Aorta (tissue), 5 donors: ENCODE measurements around the gene PPP4R3C. TPM values are rescaled to one million over a fixed set of nuclear protein-coding genes. Genes with fewer than 3 reads are reported as not detected.
"Not testable (repeated sequence)": the region's sequence is repeated elsewhere in the genome, so short reads cannot be mapped to it uniquely, and the experiment has no call there.

Source experiments
- ATAC-seq: fragments of 200-7000 bp; cut with Tn5 transposase; one replicate; pipeline ENCODE4 v1.9.1; 2022; ENCODE audit warnings: moderate library complexity; ENCODE audit not compliant: low FRiP score
- DNase-seq, 2 donors: peaks; one replicate each; pipeline ENCODE4 v3.0.0-alpha.2; 2020
- H3K27ac ChIP-seq, 2 donors: one replicate each; pipeline ENCODE4 v1.5.1; 2013; ENCODE audit warnings: low read length in 2 of 2, mild to moderate bottlenecking in 2 of 2, moderate library complexity in 2 of 2, control low read depth in 1 of 2, inconsistent platforms in 1 of 2, low read depth in 1 of 2
- H3K27me3 ChIP-seq, 2 donors: one replicate each; pipeline ENCODE4 v1.6.1; 2013; ENCODE audit warnings: control low read depth in 1 of 2, low read length in 1 of 2, mild to moderate bottlenecking in 1 of 2, moderate library complexity in 1 of 2; ENCODE audit not compliant: insufficient read depth in 2 of 2, control insufficient read depth in 1 of 2
- H3K36me3 ChIP-seq, 2 donors: one replicate each; pipeline ENCODE4 v1.6.1; 2013; ENCODE audit warnings: control low read depth in 1 of 2, low read length in 1 of 2, mild to moderate bottlenecking in 1 of 2; ENCODE audit not compliant: insufficient read depth in 2 of 2, control insufficient read depth in 1 of 2
- H3K4me1 ChIP-seq, 2 donors: one replicate each; pipeline ENCODE4 v1.6.1; 2013; ENCODE audit warnings: low read length in 2 of 2, control low read depth in 1 of 2, mild to moderate bottlenecking in 1 of 2, moderate library complexity in 1 of 2; ENCODE audit not compliant: insufficient read depth in 2 of 2, control insufficient read depth in 1 of 2
- H3K4me3 ChIP-seq, 2 donors: one replicate each; pipeline ENCODE4 v1.5.1; 2013; ENCODE audit warnings: low read length in 2 of 2, control low read depth in 1 of 2, mild to moderate bottlenecking in 1 of 2
- H3K9me3 ChIP-seq: one replicate; pipeline ENCODE4 v1.6.1; 2013; ENCODE audit warnings: mild to moderate bottlenecking, low read length; ENCODE audit not compliant: control insufficient read depth
- WGBS, 2 donors: extraction: QIAGEN DNeasy Blood & Tissue Kit; methylation state at CpG; one replicate each; pipeline ENCODE4 v1.1.7; 2013; 5-methylcytosine and 5-hydroxymethylcytosine counted together
- intact Hi-C, 2 donors: fragments of 100-400 bp; cut with DNase I; formaldehyde crosslinking; loops; one replicate each; pipeline versions ENCODE4 v1.14.2 to v1.15.0; 2022
- long read RNA-seq, 2 donors: library from polyadenylated mRNA; unstranded; transcript quantifications; one replicate each; pipeline ENCODE4 v2.0.0, GENCODE V29; 2020 to 2021
- polyA plus RNA-seq, 2 donors: library from polyadenylated mRNA; stranded (reverse); fragments of 200-250 nt; gene quantifications; one replicate each; pipeline ENCODE4 v1.2.3, GENCODE V29; 2013
- total RNA-seq, 2 donors: library from RNA; stranded (reverse); fragmentation: NEBNext Ultra II Directional; extraction: Animal tissue kit (Norgen Biotek cat#: 25700); gene quantifications; one replicate each; pipeline ENCODE4 v1.2.1, GENCODE V29; 2021
- donor health status: healthy with polysubstance abuse.
- donor health status: Bipolar disorder and iron deficiency.
- donor health status: DM: no; HTN: no; CAD: no.
- donor health status: DM: no; HTN: no; CAD: no.
- donor health status: DM: yes; HTN: yes; CAD: no.

PPP4R3C gene
- total RNA-seq = not detected
- polyA plus RNA-seq = not detected
- long read RNA-seq, donor 1 = 0 reads
- long read RNA-seq, donor 2 = 0 reads

- no peak within 1 kb of the TSS for H3K27ac ChIP-seq
- WGBS, 2 donors = 87 to 95% methylated on average over 14 of the region's 14 CpGs
- no peaks in the 10 kb centered on the region for H3K36me3 ChIP-seq
- H3K4me1 ChIP-seq = no peaks in the 10 kb centered on the region
- intact Hi-C loops = no loop called here
- no peaks in the 10 kb centered on the region for H3K27me3 ChIP-seq
- no peak within 1 kb of the TSS for H3K4me3 ChIP-seq
- H3K9me3 ChIP-seq = no peaks in the 10 kb centered on the region
- no peak for ATAC-seq
- no peak for DNase-seq
Measured at GRCh38 chrX:27463187-27463586, at the start of gene PPP4R3C. PPP4R3C (minus strand) TSS chrX:27463341; CDS start chrX:27463296, 45 bp downstream.

DNA sequence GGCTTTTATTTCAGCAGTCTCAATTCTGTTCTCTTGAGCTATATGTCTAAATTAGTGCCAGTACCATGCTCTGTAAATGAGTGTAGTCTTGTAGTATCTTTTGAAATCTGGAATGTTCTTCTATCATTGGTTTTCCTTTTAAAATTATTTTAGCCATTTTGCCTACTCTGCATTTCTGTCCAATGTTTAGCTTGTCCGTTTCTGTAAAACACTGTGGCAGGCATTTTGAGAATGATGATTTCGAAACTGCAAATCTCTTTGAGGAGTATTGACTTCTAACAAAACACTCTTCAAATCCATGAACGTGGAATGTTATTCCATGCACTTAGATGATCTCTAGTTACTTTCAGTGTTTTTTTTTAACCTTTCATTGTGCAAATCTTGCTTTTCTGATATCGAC, 28.3 kb upstream of the PPP4R3C start:
- intact Hi-C loops = no loop called here
- H3K36me3 ChIP-seq = no peaks in the 10 kb centered on the region
- 60 to 69% methylated on average over 4 of the region's 4 CpGs for WGBS, 2 donors
- no peaks in the 10 kb centered on the region for H3K9me3 ChIP-seq
- DNase-seq = no peak
- H3K27me3 ChIP-seq = no peaks in the 10 kb centered on the region
- H3K4me3 ChIP-seq = no peak overlapping the region
- no peaks in the 10 kb centered on the region for H3K4me1 ChIP-seq
- ATAC-seq = no peak
- no peak overlapping the region for H3K27ac ChIP-seq

GRCh38 chrX:27466051-27466450, 2.9 kb upstream of the PPP4R3C start:
- Histone ChIP-seq H3K36me3 (no peaks in the 10 kb centered on the region), H3K27me3 (no peaks in the 10 kb centered on the region), H3K27ac (no peak overlapping the region), H3K4me1 (no peaks in the 10 kb centered on the region), H3K4me3 (no peak overlapping the region), H3K9me3 (no peaks in the 10 kb centered on the region)
- WGBS, 2 donors = 15 to 26% methylated on average over 1 of the region's 1 CpG
- DNase-seq (no peak), ATAC-seq (no peak)
- intact Hi-C loops = no loop called here

DNA sequence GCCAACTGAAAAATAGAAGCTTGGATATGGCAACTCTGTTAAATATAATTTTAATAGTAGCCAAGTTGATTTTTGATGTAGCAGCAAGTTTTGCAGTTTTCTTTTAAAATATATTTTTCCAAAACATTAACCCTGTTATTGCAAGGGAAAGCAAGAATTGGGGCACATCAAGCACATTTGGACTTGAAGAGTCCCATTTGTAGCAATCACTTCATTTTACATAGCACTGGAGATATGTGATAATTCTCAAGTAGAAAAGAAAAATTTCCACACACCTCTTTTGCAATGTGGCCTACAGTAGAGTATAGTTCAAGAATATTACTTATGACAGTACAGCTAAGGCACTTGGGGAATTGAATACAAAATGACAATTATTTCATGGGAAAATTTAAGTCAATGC, 1.9 kb upstream of the PPP4R3C start:
- DNase-seq = no peak

DNA sequence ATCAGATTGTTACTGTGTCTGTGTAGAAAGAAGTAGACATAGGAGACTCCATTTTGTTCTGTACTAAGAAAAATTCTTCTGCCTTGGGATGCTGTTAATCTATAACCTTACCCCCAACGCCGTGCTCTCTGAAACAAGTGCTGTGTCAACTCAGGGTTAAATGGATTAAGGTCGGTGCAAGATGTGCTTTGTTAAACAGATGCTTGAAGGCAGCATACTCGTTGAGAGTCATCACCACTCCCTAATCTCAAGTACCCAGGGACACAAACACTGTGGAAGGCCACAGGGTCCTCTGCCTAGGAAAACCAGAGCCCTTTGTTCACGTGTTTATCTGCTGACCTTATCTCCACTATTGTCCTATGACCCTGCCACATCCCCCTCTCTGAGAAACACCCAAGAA, 4.0 kb downstream of the PPP4R3C start:
- H3K4me1 ChIP-seq, H3K36me3 ChIP-seq, H3K27ac ChIP-seq, ATAC-seq, intact Hi-C loops, H3K9me3 ChIP-seq, H3K4me3 ChIP-seq, H3K27me3 ChIP-seq, DNase-seq: not testable (repeated sequence)
- WGBS, 2 donors = 80 to 84% methylated on average over 5 of the region's 5 CpGs

More for the DNA sequence above, 1.9 kb upstream of the PPP4R3C start:
- H3K4me1 ChIP-seq = no peaks in the 10 kb centered on the region
- H3K9me3 ChIP-seq = no peaks in the 10 kb centered on the region
- H3K27ac ChIP-seq = no peak overlapping the region
- ATAC-seq = no peak
- no peaks in the 10 kb centered on the region for H3K36me3 ChIP-seq
- intact Hi-C loops = no loop called here
- H3K27me3 ChIP-seq = no peaks in the 10 kb centered on the region
- no peak overlapping the region for H3K4me3 ChIP-seq

DNA sequence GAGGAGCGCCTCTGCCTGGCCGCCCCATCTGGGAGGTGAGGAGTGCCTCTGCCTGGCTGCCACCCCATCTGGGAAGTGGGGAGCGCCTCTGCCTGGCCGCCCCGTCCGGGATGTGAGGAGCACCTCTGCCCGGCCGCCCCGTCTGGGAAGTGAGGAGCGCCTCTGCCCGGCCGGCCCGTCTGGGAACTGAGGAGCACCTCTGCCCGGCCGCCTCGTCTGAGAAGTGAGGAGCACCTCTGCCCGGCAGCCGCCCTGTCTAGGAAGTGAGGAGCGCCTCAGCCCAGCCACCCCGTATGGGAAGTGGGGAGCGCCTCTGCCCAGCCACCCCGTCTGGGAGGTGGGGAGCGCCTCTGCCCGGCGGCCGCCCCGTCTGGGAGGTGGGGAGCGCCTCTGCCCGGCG, 4.6 kb downstream of the PPP4R3C start:
- H3K4me3 ChIP-seq, H3K9me3 ChIP-seq, ATAC-seq, H3K36me3 ChIP-seq, H3K4me1 ChIP-seq, H3K27me3 ChIP-seq, intact Hi-C loops, DNase-seq, H3K27ac ChIP-seq: not testable (repeated sequence)
- WGBS, 2 donors = 89 to 98% methylated on average over 22 to 30 of the region's 30 CpGs

GRCh38 chrX:27451324-27451723, 11.8 kb downstream of the PPP4R3C start:
- intact Hi-C loops = no loop called here
- no peaks in the 10 kb centered on the region for H3K4me1 ChIP-seq

GRCh38 chrX:27446423-27446822, 16.7 kb downstream of the PPP4R3C start:
- ATAC-seq (no peak), DNase-seq (no peak)
- intact Hi-C loops = no loop called here
- no peaks in the 10 kb centered on the region for H3K27me3 ChIP-seq
- 47 to 50% methylated on average over 1 of the region's 1 CpG for WGBS, 2 donors
- H3K9me3 ChIP-seq = no peaks in the 10 kb centered on the region
- no peak overlapping the region for H3K27ac ChIP-seq
- H3K4me1 ChIP-seq = no peaks in the 10 kb centered on the region
- no peaks in the 10 kb centered on the region for H3K36me3 ChIP-seq
- H3K4me3 ChIP-seq = no peak overlapping the region

More at GRCh38 chrX:27451324-27451723, 11.8 kb downstream of the PPP4R3C start:
- H3K9me3 ChIP-seq = no peaks in the 10 kb centered on the region
- DNase-seq = no peak
- no peaks in the 10 kb centered on the region for H3K36me3 ChIP-seq
- H3K27me3 ChIP-seq = no peaks in the 10 kb centered on the region
- no peak for ATAC-seq
- H3K27ac ChIP-seq = no peak overlapping the region
- H3K4me3 ChIP-seq = no peak overlapping the region

DNA sequence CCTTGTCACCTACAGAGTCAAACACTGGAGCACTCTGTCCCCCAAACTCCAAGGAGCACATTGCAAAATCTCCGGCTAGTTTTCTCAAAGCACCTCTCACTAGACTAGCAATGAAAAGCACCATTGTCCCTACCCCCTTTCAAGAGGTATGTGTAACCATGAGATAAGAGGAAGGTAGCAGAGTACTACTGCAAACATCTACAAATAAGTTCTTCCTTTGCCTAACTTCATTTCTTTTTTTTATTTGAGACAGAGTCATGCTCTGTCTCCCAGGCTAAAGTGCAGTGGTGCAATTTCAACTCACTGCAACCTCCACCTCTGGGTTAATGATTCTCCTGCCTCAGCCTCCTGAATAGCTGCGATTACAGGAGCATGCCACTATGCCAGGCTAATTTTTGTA, 17.7 kb downstream of the PPP4R3C start:
- no peaks in the 10 kb centered on the region for H3K9me3 ChIP-seq
- WGBS, 2 donors = 87 to 90% methylated on average over 2 of the region's 2 CpGs
- H3K4me3 ChIP-seq = no peak overlapping the region
- no peaks in the 10 kb centered on the region for H3K27me3 ChIP-seq
- DNase-seq = no peak
- no peak for ATAC-seq
- intact Hi-C loops = no loop called here
- no peak overlapping the region for H3K27ac ChIP-seq
- H3K36me3 ChIP-seq = no peaks in the 10 kb centered on the region
- no peaks in the 10 kb centered on the region for H3K4me1 ChIP-seq
